Epidermal melanocyte (primary cell): ENCODE measurements around the gene MYCBPAP.
A peak's percentile ranks its signal among the peaks of the same experiment; 100 is the strongest.

Source experiments
- DNase-seq: peaks from one replicate; pipeline ENCODE4 v3.0.0; 2011; ENCODE audit warnings: low spot score; ENCODE audit not compliant: insufficient read length

MYCBPAP gene

DNA sequence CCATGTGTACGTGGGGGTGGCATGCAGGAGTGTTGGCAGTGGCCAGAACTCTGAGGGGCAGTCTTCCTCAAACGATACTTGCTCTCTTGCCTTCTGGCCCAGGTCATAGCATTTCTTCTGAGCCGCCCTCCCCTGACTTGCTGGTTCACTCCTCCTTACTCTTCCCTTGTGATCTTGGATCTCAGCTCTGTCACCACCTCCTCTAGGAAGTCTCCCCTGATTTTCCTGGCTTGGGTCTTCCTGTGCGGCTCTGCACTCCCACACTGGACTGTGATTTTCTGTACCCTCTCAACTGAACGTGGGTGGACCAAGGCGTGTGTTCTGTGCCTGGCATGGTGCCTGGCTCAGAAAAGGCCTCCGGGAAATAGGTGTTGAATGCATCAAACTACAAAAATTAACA, 27.2 kb downstream of the MYCBPAP start:
- no peak for DNase-seq

DNA sequence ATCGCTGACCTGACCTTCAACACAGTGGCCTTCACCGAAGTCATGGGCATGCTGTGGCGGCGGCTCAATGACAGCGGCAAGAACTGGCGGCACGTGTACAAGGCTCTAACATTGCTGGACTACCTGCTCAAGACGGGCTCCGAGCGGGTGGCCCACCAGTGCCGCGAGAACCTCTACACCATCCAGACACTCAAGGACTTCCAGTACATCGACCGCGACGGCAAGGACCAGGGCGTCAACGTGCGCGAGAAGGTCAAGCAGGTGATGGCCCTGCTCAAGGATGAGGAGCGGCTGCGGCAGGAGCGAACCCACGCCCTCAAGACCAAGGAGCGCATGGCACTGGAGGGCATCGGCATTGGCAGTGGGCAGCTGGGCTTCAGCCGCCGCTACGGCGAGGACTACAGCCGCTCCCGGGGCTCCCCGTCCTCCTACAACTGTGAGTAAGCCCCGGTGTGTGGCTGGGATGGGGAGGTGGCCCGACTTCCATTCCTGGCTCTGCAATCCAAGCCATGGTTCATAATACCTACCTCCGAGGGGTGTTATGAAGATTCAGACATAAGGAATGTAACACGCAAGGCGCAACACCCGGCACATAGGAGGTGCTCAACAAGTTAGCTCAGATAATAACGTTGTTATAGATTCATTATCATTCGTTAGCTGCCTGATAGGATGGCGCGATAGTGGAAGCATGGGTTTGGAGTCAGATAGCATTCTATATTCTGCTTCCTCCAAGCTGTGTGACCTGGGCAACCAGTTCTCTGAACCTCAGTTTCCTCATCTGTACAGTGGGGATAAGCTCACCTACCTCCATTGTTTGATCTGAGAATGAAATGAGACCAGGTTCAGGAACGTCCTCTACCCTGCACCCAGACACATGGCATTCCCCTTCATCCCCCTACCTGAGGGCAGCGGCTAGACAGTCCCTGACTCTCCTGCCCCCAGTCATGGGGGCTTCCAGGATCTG, 28.7 kb downstream of the MYCBPAP start:
- no peak for DNase-seq

- DNase-seq = no peak
Observed at GRCh38 chr17:50537721-50538548, 29.7 kb downstream of the MYCBPAP start.

DNA sequence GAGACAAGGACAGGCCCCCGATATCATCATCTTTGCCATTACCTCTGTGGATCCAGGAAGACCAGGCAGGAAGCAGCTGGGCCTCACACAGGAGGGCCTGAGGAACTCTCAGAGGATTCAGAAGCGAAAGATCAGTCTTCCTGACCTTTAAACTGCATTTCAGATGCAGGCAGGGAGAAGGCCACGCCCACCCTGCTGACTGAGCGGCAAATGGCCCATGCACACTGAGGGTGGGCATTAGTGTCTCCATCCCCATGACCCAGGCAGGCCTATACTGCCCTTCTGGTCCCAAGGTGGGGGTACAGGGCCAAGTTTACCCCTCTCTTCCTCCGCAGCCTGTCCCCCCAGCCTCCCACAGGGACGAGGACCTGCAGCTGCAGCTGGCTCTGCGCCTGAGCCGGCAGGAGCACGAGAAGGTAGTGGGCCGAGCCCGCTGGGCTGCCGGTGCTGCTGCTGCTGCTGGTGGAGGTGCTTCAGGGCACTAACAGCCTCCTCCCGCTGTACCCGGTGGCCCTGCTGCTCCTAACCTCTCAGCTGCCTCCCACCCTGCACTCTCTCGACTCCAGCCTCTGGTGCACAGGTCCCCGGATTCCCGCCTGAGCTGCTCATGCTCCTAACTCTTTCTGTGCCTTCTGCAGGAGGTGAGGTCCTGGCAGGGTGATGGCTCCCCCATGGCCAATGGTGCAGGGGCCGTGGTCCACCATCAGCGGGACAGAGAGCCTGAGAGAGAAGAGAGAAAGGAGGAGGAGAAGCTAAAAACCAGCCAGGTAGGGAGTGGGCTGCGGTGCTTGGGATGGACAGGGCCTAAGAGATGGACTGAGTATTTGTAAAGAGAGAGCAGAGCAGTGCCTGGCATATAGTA, 30.5 kb downstream of the MYCBPAP start:
- DNase-seq = no peak

DNA sequence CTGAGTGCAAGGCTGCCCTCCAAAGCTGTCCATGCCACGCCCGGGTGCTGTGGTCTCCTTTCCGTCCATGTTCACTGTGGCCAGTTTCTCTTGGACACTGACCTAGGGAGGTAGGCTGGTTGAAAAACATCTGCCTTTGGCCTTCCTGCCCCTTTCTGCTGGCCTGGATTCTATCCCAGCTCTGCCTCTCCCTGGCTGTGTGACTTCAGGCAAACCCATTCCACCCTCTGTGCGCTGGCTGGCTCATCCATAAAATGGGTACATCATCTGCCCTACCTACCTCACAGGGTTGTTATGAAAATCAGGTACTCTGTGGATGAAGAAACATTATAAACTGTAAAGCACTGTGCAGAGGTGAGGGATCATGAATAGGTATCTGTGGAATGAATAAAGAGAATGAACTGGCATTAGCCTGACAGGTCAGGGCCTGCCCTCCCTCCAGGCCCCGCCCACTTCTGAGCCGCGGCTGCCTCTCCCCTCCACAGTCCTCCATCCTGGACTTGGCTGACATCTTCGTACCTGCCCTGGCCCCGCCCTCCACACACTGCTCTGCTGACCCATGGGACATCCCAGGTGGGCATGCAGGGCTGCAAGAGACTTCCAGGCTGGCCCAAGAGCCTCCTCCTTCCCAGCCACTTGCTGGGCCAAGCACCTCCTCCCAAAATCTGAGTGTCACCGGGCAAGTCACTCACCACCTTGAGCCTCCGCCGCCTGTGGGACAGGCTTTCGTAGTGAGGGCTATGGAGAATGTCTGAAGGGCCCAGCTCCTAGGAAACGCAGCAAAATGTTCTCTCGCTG, 31.7 kb downstream of the MYCBPAP start:
- no peak for DNase-seq

- DNase-seq = no peak
Observed at GRCh38 chr17:50540560-50541401, 32.5 kb downstream of the MYCBPAP start.

DNA sequence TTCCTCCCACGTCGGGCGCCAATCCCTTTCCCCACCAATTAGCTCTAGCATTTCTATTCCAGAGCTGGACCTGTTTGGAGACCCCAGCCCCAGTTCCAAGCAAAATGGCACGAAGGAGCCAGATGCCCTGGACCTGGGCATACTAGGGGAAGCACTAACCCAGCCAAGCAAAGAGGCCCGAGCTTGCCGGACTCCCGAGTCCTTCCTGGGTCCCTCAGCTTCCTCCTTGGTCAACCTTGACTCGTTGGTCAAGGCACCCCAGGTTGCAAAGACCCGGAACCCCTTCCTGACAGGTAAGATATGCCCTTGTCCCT, 33.1 kb downstream of the MYCBPAP start:
- no peak for DNase-seq

DNA sequence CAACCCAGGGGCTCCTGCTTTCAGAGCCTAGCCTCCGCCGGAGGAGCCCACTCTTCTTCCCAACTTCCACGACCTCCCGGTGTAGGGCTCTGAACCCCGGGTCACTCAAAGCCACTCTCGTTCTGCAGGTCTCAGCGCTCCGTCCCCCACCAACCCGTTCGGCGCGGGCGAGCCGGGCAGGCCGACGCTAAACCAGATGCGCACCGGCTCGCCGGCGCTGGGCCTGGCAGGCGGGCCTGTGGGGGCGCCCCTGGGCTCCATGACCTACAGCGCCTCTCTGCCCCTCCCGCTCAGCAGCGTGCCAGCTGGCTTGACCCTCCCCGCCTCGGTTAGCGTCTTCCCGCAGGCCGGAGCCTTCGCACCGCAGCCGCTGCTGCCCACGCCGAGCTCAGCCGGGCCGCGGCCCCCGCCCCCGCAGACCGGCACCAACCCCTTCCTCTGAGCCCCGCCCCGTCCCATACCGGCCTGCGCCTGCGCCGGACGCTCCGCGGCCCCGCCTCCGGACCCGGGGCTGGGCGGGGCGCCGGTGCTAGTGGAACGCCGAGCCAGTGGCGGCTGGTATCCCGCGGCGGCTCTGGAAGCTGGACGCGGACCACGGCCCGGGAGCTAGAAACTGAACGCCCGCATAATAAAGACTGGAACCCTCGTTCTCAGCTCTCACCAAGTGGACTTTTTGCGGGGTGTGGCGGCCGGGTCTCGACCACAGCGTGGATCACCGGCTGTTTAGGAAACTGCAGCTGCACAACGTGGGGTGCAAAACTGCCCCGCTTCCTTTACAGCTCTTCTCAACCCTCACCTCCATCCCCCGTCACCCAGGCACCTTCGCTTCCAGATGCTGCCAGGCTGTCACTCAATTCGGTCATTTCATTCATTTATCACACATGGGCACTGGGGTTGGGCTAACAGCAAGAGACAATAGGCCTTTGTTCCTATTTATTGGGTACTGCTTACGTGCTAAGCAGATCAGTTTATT, 33.8 kb downstream of the MYCBPAP start:
- peak; percentile 96 for DNase-seq

DNA sequence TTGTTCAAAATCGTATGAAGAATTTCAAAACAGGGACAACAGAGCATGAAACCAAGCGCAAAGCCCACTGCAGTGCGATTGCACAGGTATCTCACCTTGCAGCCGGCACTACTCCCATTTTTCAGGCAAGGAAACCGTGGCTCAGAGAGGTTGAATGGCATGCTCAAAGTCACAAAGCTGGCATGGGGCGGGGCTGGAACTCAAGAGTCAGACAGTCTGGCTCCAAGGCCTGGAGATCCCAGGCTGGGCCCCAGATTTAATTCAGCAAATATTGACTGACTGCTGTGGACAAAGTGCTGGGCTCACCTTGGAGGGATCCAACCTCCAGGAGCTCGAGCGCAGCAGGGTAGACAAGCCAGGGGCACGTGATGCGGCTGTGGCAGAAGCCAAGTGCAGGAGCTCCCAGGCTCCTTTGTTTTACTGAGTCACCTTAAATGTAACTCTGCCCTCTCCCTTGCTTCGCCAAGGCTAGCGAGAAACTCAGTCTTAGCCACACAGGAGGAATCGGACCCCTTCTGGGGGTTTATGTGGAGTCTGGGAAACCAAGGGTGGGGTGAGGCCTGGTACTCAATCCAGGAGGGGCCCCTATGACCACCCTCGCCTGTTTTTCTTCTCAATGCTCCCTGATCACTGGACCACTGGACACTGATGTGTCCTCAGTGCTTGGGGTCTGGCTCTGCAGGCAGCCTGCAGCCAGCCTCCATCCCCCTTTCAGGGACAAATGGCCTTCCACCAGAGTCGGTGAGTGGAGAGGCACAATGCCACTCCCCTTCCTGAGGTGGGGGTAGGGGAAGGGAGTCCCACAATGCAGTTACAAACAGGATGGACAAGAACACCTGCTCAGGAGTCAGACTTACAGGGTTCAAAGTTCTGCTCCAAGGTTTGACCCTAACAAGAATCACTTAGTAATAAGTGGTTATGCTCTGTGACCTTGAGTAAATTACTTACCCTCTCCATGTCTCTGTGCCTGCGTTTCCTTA, 34.8 kb downstream of the MYCBPAP start:
- no peak for DNase-seq

GRCh38 chr17:50544516-50544915, 36.3 kb downstream of the MYCBPAP start:
- no peak for DNase-seq

- DNase-seq = no peak
Observed at GRCh38 chr17:50545311-50545710, 37.1 kb downstream of the MYCBPAP start.

DNA sequence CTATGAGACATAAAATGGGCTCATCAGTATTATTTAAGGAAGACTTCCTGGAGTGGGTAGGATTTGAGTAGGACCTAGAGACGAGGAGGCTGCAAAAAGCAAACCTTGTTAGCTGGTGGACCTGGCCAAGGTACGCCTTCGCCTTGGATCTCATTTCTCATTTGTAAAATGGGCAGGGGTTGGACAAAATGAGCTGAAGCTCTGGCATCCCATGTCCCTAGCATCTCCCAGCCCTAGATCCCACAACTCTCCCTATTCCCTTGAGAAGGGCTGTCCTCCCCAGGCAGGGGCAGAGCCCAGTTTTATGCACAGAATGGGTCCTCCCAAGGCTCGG, 38.4 kb downstream of the MYCBPAP start:
- no peak for DNase-seq

DNA sequence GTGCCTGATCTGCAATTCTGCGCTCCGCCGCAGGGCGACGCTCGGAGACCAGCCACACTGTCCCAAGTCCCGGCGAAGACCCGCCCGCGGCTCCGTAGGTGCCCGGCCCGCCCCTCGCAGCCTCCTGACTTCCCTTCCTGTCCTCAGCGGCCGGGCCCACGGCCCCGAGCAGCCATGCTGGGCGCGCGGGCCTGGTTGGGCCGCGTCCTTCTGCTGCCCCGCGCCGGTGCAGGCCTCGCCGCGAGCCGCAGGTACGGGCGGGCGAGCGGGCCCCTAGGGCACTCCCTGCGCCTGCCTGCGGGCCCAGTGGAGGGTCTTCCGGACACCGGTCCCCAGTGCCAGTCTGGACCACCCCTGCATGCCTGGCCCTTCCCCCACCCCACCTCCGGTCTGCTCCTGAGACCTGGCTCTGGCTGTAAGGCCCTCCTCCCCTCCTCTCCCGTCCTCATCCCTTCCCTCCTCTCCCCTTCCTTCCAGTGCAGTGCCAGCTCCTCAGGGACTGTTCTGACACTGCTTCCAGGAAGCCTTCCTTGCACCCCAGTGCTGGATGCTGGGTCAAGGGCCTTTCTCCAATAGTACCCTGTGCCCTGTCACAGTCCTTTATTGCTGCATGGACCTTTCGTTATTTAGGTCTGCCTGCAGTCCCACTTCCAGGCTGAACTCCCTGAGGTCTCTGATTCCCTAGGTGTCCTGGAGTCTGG, 38.9 kb downstream of the MYCBPAP start, which contains the start of gene SPATA20:
TSS of gene SPATA20 (plus strand) at position 140 of the 701 bp plus-strand sequence. CDS start at position 175, 35 bp downstream.
- DNase-seq = peak; percentile 84

DNA sequence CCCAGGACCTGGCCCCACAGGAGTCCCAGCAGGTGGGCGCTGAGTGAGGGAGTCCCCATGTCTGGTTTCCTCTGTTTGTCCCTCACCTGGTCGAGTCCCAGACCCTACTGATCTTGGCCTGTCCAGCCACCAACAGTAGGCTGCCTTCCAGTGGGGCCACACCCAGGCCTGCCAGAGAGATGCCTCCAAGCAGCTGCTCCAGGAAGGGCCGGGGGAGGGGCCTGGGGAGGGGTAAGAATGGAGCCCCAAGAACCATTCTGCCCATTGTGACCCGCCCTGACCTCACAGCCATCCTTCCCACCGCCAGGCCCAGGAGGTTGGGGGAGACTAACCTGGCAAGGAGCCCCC, 39.5 kb downstream of the MYCBPAP start:
- DNase-seq = no peak

- no peak for DNase-seq
Observed at GRCh38 chr17:50548831-50549230, 40.6 kb downstream of the MYCBPAP start.

GRCh38 chr17:50549256-50549941, 41.2 kb downstream of the MYCBPAP start:
- DNase-seq = no peak
